NCI-H2196 (cell line): ENCODE results near the gene MSN.

ENCODE experiments used
- DNase-seq: peaks from one replicate; lab custom pipeline; 2025; ENCODE audit not compliant: unreplicated experiment; lab: John Stamatoyannopoulos, UW

MSN gene

GRCh38 chrX:65671966-65672365 is 4.5 kb downstream of the MSN start:
- DNase-seq: no peak

GRCh38 chrX:65673857-65674203 is 6.4 kb downstream of the MSN start:
- DNase-seq: no peak

- DNase-seq: no peak
Measured at GRCh38 chrX:65674204-65674893, 6.9 kb downstream of the MSN start.

GRCh38 chrX:65677954-65678469 is 10.6 kb downstream of the MSN start:
- no peak for DNase-seq

GRCh38 chrX:65679071-65679540 is 11.7 kb downstream of the MSN start:
- DNase-seq: no peak

- DNase-seq: no peak
Measured at GRCh38 chrX:65681810-65682209, 14.4 kb downstream of the MSN start.

GRCh38 chrX:65685112-65685511 is 17.7 kb downstream of the MSN start:
- no peak for DNase-seq

- DNase-seq: no peak
Measured at GRCh38 chrX:65686236-65686635, 18.8 kb downstream of the MSN start.

- DNase-seq: no peak
Measured at GRCh38 chrX:65687367-65687766, 19.9 kb downstream of the MSN start.

GRCh38 chrX:65688403-65688871 is 21.0 kb downstream of the MSN start:
- DNase-seq: no peak

GRCh38 chrX:65689377-65689776 is 21.9 kb downstream of the MSN start:
- no peak for DNase-seq

- DNase-seq: no peak
Measured at GRCh38 chrX:65690057-65690855, 22.8 kb downstream of the MSN start.

GRCh38 chrX:65695849-65696449 is 28.5 kb downstream of the MSN start:
- DNase-seq: no peak

- DNase-seq: no peak
Measured at GRCh38 chrX:65696613-65697012, 29.2 kb downstream of the MSN start.

- DNase-seq: no peak
Measured at GRCh38 chrX:65697211-65697641, 29.8 kb downstream of the MSN start.

GRCh38 chrX:65697915-65698796 is 30.7 kb downstream of the MSN start:
- no peak for DNase-seq

GRCh38 chrX:65702956-65703355 is 35.5 kb downstream of the MSN start:
- DNase-seq: no peak

- DNase-seq: no peak
Measured at GRCh38 chrX:65705439-65705838, 38.0 kb downstream of the MSN start.

- DNase-seq: no peak
Measured at GRCh38 chrX:65706041-65706828, 38.8 kb downstream of the MSN start.

GRCh38 chrX:65707151-65707550 is 39.7 kb downstream of the MSN start:
- no peak for DNase-seq
